Endothelial cell (in vitro differentiated cells): ENCODE measurements around the gene AGA. TPM values are rescaled to one million over a fixed set of nuclear protein-coding genes. Genes with fewer than 3 reads are reported as not detected.

ENCODE experiments used
- DNase-seq: peaks from one replicate; pipeline ENCODE4 v3.0.0; 2021; ENCODE audit warnings: low spot score
- H3K27ac Mint-ChIP-seq: one replicate; pipeline ENCODE4 v1.8.0; 2021; ENCODE audit warnings: mixed read lengths, inconsistent platforms; ENCODE audit not compliant: unreplicated experiment
- H3K27me3 Mint-ChIP-seq: one replicate; pipeline ENCODE4 v1.8.0; 2021; ENCODE audit warnings: mild to moderate bottlenecking, moderate library complexity, mixed read lengths, inconsistent platforms; ENCODE audit not compliant: unreplicated experiment
- H3K36me3 Mint-ChIP-seq: one replicate; pipeline ENCODE4 v1.8.0; 2021; ENCODE audit warnings: mild to moderate bottlenecking, low read depth, mixed read lengths, inconsistent platforms; ENCODE audit not compliant: unreplicated experiment
- H3K4me1 Mint-ChIP-seq: one replicate; pipeline ENCODE4 v1.8.0; 2021; ENCODE audit warnings: mild to moderate bottlenecking, mixed read lengths, inconsistent platforms; ENCODE audit not compliant: unreplicated experiment
- H3K4me3 Mint-ChIP-seq: one replicate; pipeline ENCODE4 v1.8.0; 2021; ENCODE audit warnings: mild to moderate bottlenecking, mixed read lengths, inconsistent platforms; ENCODE audit not compliant: unreplicated experiment
- H3K9me3 Mint-ChIP-seq: one replicate; pipeline ENCODE4 v1.8.0; 2021; ENCODE audit warnings: mixed read lengths, inconsistent platforms; ENCODE audit not compliant: unreplicated experiment
- total RNA-seq: library from RNA; stranded (reverse); fragmentation: NEBNext Ultra II Directional; extraction: Animal tissue kit (Norgen Biotek cat#: 25700); gene quantifications from one replicate; pipeline ENCODE4 v1.2.1, GENCODE V29; 2021; ENCODE audit not compliant: unreplicated experiment
- TF ChIP-seq, protein P1 (sequence below): fragments of 200-600 bp; sonication (generic); IDR thresholded peaks from one replicate; pipeline ENCODE4 v1.5.0; 2021; ENCODE audit warnings: antibody characterized with exemption; ENCODE audit not compliant: unreplicated experiment

AGA gene
- total RNA-seq, 1 donor from 2014 or later = 8.6 TPM

DNA sequence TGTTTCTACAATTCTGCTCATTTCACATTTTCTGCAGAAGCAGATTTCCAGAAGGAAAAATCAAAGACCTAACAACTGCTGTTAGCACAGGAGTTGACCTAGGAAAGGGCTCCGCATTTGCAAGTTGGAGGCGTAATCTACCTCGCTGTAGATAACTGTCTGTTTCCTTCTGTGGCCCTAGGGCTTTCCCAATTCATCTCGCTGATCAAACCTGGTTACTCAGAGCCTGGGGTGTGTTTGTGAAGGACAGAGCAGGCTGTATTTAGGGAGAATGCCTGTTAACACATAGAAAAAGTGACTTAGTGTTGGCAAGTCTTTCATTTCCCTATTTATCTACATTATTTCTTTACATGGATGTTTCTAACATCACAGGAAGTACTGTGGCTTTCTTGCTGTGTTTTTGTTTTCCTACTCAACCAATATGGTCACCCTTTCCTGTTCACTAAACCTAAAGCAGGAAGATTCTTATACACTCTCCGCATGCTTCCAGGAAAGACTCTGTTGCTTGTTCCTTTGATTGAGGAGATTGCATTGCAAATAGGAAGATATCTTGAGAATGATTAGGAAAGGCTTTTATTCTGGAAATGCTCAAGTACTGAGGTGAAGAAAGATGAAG lies 40.5 kb downstream of the AGA start:
- peak overlapping the region; percentile 89 for H3K27ac Mint-ChIP-seq
- peaks cover 4% of the 10 kb centered on the region for H3K27me3 Mint-ChIP-seq

DNA sequence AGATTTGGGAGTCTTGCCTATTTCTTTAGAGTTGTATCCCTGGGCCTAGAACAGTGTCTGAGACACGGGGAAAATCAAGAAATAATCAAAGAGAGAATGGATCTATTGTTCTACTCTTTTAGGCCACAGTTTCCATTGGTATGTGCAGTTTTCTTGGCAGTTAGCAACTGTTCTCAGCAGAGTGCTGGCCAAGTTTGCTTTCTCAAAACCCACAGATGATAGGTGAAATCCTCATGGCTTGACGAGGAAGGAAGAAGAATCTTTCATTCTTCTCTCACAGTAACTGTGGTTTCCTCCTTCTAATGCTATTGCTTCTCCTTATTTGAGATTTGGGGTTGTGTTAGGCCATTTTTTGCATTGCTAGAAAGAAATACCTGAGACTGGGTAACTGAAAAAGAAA lies 42.2 kb downstream of the AGA start:
- Mint-ChIP-seq H3K4me1 (peaks cover 15% of the 10 kb centered on the region), H3K27me3 (peaks cover 4% of the 10 kb centered on the region), H3K36me3 (no peaks in the 10 kb centered on the region), H3K9me3 (no peaks in the 10 kb centered on the region), H3K27ac (peak overlapping the region; percentile 72), H3K4me3 (no peak overlapping the region)
- no peak for DNase-seq
- TF ChIP-seq, protein P1, sequence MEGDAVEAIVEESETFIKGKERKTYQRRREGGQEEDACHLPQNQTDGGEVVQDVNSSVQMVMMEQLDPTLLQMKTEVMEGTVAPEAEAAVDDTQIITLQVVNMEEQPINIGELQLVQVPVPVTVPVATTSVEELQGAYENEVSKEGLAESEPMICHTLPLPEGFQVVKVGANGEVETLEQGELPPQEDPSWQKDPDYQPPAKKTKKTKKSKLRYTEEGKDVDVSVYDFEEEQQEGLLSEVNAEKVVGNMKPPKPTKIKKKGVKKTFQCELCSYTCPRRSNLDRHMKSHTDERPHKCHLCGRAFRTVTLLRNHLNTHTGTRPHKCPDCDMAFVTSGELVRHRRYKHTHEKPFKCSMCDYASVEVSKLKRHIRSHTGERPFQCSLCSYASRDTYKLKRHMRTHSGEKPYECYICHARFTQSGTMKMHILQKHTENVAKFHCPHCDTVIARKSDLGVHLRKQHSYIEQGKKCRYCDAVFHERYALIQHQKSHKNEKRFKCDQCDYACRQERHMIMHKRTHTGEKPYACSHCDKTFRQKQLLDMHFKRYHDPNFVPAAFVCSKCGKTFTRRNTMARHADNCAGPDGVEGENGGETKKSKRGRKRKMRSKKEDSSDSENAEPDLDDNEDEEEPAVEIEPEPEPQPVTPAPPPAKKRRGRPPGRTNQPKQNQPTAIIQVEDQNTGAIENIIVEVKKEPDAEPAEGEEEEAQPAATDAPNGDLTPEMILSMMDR = no peak

More for the DNA sequence above, 40.5 kb downstream of the AGA start:
- DNase-seq = no peak
- no peaks in the 10 kb centered on the region for H3K9me3 Mint-ChIP-seq
- TF ChIP-seq, protein P1 = no peak
- H3K36me3 Mint-ChIP-seq = no peaks in the 10 kb centered on the region
- H3K4me3 Mint-ChIP-seq = no peak overlapping the region
- H3K4me1 Mint-ChIP-seq = peaks cover 15% of the 10 kb centered on the region

DNA sequence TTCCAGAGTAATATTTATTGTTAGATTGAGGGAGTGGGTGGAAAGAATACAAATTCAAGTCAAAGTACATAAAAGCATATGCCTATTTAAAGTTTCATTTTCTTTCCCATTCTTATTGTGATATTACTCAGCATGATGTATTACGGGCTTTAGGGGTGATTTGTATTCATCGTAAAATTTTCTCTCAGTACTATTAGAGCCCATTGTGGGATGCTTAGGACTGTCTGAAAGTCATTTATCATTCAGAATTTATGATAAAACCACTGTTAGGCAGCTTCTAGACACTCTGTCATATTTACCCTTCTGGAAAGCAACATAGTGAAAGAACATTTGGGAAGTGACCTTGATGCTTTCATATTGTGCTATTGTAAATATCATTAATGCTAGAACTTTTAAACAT lies 45.9 kb downstream of the AGA start:
- H3K36me3 Mint-ChIP-seq = no peaks in the 10 kb centered on the region
- no peaks in the 10 kb centered on the region for H3K9me3 Mint-ChIP-seq
- H3K4me3 Mint-ChIP-seq = no peak overlapping the region
- H3K27me3 Mint-ChIP-seq = peaks cover 2% of the 10 kb centered on the region
- H3K4me1 Mint-ChIP-seq = peaks cover 10% of the 10 kb centered on the region
- DNase-seq = no peak
- TF ChIP-seq, protein P1 = no peak
- no peak overlapping the region for H3K27ac Mint-ChIP-seq

DNA sequence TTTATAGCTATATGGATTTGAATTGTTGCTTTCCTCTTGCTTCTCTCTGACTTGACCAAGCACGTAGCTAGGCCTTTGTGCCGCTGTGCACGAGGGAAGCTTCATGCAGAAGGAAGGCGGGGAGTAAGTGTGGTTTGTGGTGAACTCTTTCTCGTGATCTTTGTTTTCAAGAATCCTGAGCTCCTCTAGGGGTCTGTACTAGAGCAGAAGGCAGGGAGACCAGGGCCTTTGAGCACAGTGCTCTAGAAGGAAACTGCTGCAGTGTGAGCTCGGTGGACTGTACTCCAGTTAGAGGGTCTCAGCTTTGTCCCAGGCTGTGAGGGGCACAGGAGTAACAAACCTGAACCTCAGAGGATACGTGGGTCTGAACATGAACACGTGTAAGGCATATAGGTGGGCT lies 49.0 kb downstream of the AGA start:
- Mint-ChIP-seq H3K36me3 (no peaks in the 10 kb centered on the region), H3K4me3 (no peak overlapping the region), H3K27ac (no peak overlapping the region), H3K27me3 (no peaks in the 10 kb centered on the region), H3K4me1 (peaks cover 8% of the 10 kb centered on the region), H3K9me3 (no peaks in the 10 kb centered on the region)
- no peak for DNase-seq
- TF ChIP-seq, protein P1 = no peak

DNA sequence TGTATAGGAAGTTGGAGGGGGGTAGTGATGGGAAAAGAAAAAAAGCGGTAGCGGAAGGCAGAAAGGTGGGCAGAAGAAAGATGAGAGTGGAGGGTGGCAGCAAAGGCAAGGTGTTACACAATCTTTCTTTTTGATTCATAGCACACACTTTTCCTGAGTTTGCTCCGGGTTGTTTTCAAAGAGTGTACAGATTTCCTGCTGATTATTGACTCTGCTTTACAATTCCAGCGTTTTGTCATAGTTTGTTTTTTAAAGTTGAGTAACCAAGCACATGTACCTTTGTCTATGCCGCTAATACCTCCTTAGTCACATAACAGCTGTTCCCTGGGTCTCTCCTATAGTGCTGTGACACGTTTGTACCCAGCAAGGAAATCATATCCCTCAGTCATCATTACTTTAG lies 50.3 kb downstream of the AGA start:
- H3K9me3 Mint-ChIP-seq = no peaks in the 10 kb centered on the region
- no peak overlapping the region for H3K27ac Mint-ChIP-seq
- no peak overlapping the region for H3K4me3 Mint-ChIP-seq
- no peak for DNase-seq
- TF ChIP-seq, protein P1 = no peak
- H3K4me1 Mint-ChIP-seq = peaks cover 8% of the 10 kb centered on the region
- no peaks in the 10 kb centered on the region for H3K36me3 Mint-ChIP-seq
- H3K27me3 Mint-ChIP-seq = no peaks in the 10 kb centered on the region
